GM13977 (cell line): ENCODE results near the gene CD72.
"Not testable (repeated sequence)": the region's sequence is repeated elsewhere in the genome, so short reads cannot be mapped to it uniquely, and the experiment has no call there.

ENCODE experiments used
- DNase-seq: peaks from one replicate; pipeline ENCODE4 v3.0.0; 2012; ENCODE audit warnings: low spot score
- CTCF ChIP-seq: IDR thresholded peaks from 2 replicates; pipeline ENCODE4 v1.5.1; 2012; ENCODE audit warnings: mild to moderate bottlenecking, control low read depth; ENCODE audit not compliant: insufficient read depth; ENCODE audit errors: extremely low read depth, missing control alignments
- in situ Hi-C: fragments of 300-500 bp; cut with MboI; formaldehyde crosslinking; loops from one replicate; pipeline ENCODE4 v1.12.0; 2022; ENCODE audit warnings: low sequenced_read_pairs, low pct_unique_long_range_greater_than_20kb, mixed read lengths, inconsistent platforms; ENCODE audit not compliant: unreplicated experiment

Gene CD72

DNA sequence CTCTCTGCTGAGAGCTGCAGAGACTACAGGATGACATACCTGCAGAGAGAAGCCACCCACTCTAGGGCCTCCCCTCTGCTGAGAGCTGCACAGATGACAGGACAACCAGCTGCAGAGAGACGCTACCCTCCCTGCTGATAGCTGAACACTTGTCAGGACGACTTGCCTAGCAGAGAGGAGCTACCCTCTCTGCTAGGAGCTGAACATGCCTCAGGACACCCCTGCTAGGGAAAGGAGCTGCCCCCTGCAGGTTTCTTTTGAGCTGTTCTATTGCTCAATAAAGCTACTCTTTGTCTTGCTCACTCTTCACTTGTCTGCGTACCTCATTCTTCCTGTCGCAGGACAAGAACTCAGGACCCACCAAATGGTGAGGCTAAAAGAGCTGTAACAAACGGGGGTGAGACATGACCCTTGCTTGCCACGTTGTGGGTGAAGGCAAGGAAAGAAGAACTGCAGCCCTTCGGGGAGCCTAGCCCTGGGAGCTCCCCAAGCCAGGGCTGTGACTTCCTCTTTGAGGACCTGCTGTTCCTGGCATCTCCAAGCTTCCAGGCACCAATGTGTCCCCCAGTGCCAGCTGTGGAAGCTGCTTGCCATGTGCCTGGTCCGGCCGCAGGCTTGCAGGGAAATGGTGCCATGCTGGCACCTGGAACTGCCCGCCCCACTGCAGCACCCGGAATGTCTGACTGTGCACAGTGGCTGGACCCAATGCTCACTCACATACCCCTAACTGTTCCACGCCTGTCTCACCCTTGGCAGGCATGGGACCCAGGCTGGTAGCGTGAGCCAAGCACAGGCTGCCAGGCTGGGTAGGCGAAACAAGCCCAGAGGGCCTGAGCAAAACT lies 18.2 kb downstream of the CD72 start:
- DNase-seq: no peak
- no peak for TF ChIP-seq CTCF
- in situ Hi-C loops: no loop called here

DNA sequence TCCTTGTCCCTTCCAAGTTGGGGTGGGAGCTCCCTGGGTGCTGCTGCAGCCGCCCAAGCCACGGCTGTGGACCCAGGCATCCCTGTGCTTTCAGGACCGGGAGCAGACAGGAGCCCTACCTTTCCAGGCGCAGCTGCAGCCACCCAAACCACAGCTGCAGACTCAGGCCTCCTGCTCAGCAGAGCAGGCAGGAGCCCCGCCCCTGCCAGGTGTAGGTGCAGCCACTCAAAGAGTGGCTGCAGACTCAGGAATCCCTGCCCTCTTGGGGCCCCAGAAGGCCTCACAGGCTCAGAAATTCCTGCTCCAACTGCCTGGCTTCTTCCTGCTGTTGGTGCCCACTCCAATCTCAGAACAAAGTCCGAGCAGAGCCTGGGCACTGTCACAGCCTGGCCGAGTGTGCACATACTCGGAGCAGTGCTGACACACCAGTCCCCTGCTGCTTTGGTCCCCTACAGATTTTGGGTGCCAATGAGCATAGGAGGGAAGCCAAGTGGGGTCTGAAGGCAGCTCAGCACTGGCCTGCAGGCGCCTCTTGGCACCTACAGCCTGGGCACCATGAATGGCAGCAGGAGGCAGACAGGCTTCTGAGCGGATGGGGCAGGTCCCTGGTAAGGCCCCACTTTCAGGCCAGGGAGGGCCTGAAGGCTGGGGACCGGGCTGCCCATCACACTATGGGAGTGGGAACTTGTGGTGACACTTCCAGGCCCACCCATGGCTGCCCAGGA lies 19.2 kb downstream of the CD72 start:
- in situ Hi-C loops: no loop called here
- TF ChIP-seq CTCF: no peak
- no peak for DNase-seq

DNA sequence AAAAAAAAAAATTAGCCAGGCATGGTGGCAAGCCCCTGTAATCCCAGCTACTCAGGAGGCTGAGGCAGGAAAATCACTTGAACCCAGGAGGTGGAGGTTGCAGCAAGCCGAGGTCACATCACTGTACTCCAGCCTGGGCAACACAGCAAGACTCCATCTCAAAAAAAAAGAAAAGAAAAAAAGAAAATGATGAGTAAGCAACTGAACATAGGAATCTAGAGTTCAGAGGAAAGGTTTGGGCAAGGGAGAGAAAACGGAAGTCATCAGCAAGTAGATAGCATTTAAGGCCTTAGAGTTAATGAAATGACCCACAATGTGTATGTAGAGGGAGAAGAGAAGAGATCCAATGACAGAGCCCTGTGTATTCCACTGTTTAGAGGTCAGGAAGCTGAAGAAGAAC lies 21.3 kb downstream of the CD72 start:
- in situ Hi-C loops, DNase-seq: not testable (repeated sequence)

DNA sequence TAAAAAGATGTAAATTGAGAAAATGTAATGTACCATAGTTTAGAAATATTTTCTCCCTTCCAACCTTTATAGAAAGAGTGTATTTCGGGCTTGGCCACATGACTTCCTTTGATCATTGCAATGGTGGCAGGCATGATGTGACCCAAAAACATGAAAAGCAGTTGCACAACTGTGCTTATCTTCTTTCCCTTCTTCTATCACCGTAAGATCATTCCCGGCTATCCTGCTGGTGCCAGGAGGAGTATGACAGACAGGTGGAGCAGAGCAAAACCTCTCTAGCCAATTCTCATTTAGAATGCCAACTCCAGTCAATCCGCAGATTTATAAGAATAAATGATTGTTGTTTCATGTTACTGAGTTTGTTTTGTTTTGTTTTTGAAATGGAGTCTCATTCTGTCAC lies 23.7 kb downstream of the CD72 start:
- in situ Hi-C loops: no loop called here
- no peak for DNase-seq
- no peak for TF ChIP-seq CTCF

GRCh38 chr9:35593581-35593980 lies 24.6 kb downstream of the CD72 start:
- no peak for TF ChIP-seq CTCF
- in situ Hi-C loops: no loop called here
- DNase-seq: no peak

DNA sequence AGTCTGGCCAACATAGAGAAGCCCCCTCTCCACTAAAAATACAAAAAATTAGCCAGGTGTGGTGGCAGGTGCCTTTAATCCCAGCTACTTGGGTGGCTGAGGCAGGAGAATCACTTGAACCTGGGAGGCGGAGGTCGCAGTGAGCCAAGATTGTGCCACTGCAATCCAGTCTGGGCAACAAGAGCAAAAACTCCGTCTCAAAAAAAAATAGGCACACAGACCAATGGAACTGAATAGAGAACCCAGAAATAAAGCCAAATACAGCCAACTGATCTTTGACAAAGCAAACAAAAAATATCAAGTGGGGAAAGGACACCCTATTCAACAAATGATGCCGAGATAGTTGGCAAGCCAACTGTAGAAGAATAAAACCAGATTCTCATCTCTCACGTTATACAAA lies 29.7 kb downstream of the CD72 start:
- DNase-seq, in situ Hi-C loops: not testable (repeated sequence)

- DNase-seq: not testable (repeated sequence)
Measured at GRCh38 chr9:35584681-35585080, 33.5 kb downstream of the CD72 start.

DNA sequence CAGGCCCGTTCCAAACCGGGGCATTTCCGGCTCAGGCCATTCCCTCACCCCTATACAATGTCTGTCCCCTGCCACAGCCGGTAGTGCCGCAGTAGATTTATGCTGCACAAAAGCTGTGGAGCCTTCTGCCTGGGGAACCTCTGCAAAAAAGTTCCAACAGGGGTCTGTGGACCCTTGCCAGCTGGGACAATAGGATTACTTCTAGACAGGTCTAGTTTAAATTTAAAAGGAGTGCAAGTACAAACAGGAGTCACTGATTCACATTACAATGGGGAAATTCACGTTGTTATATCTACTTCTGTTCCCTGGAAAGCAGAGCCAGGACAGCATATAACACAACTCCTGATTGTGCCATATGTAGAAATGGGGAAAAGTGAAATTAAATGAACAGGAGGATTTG lies 34.7 kb downstream of the CD72 start:
- in situ Hi-C loops, DNase-seq: not testable (repeated sequence)

More at GRCh38 chr9:35584681-35585080, 33.5 kb downstream of the CD72 start:
- in situ Hi-C loops: not testable (repeated sequence)

GRCh38 chr9:35579659-35580227 lies 38.5 kb downstream of the CD72 start:
- DNase-seq, in situ Hi-C loops: not testable (repeated sequence)
